A549 (cell line): ENCODE results near the gene IMP4. TPM values are rescaled to one million over a fixed set of nuclear protein-coding genes. Genes with fewer than 3 reads are reported as not detected.

Source experiments
- ATAC-seq, 2 experiments: fragments of 200-7000 bp in 1 of 2; fragments of >200 bp in 1 of 2; cut with Nextera tagmentation in 1 of 2; cut with Tn5 transposase in 1 of 2; 3 replicates each; pipeline versions ENCODE4 v1.8.0 to v1.9.1; 2018 to 2020; ENCODE audit warnings: mild to moderate bottlenecking in 1 of 2, moderate library complexity in 1 of 2
- CTCF ChIA-PET: fragments of 300-600 bp; sonication (Branson Sonifier 250); formaldehyde crosslinking; extraction: SDS; loops from one replicate; lab custom pipeline; 2021; ENCODE audit warnings: antibody characterized with exemption, inconsistent platforms; lab: Yijun Ruan, JAX
- POLR2A ChIA-PET: fragments of 350-600 bp; formaldehyde crosslinking; extraction: SDS; loops from one replicate; lab custom pipeline; 2021; ENCODE audit warnings: antibody characterized with exemption, inconsistent platforms; lab: Yijun Ruan, JAX
- DNase-seq, 2 experiments: peaks; one replicate each; pipeline versions ENCODE4 v3.0.0 to v3.0.0-alpha.2; 2011 to 2016; ENCODE audit warnings: low read depth in 1 of 2, low spot score in 1 of 2
- FAIRE-seq: peaks from 2 replicates; lab custom pipeline; 2011; peaks lifted over from hg19 to GRCh38; lab: Jason Lieb, UNC
- H3K27ac ChIP-seq, 2 experiments: fragments of >200 bp; sonication (Bioruptor Twin); formaldehyde crosslinking; 3 replicates each; pipeline ENCODE4 v1.5.1; 2016 to 2017
- H3K4me1 ChIP-seq: fragments of >200 bp; sonication (Bioruptor Twin); formaldehyde crosslinking; 3 replicates; pipeline ENCODE4 v1.6.1; 2016
- H3K4me2 ChIP-seq: fragments of >200 bp; sonication (Bioruptor Twin); formaldehyde crosslinking; 3 replicates; pipeline ENCODE4 v1.6.1; 2016
- H3K4me3 ChIP-seq: fragments of >200 bp; sonication (Bioruptor Twin); formaldehyde crosslinking; 3 replicates; pipeline ENCODE4 v1.5.1; 2016
- H3K9me3 ChIP-seq: fragments of >200 bp; sonication (Bioruptor Twin); formaldehyde crosslinking; 3 replicates; pipeline ENCODE4 v1.6.1; 2016
- BHLHE40 ChIP-seq: IDR thresholded peaks from 2 replicates; pipeline ENCODE4 v1.6.1; 2012; ENCODE audit warnings: low read depth, low read length, inconsistent platforms
- CHD2 ChIP-seq: fragments of 150-350 bp; IDR thresholded peaks from 2 replicates; pipeline ENCODE4 v1.6.1; 2014; ENCODE audit warnings: low read length; ENCODE audit not compliant: partially characterized antibody
- E2F6 ChIP-seq: IDR thresholded peaks from 2 replicates; pipeline ENCODE4 v1.6.1; 2012; ENCODE audit warnings: low read depth, borderline replicate concordance
- EHF ChIP-seq: fragments of 250-450 bp; sonication (Bioruptor Pico); IDR thresholded peaks from 2 replicates; pipeline ENCODE4 v1.5.0; 2020; ENCODE audit warnings: mild to moderate bottlenecking
- FOXS1 ChIP-seq: fragments of 250-450 bp; sonication (Bioruptor Pico); IDR thresholded peaks from 2 replicates; pipeline ENCODE4 v1.5.0; 2020; ENCODE audit warnings: mild to moderate bottlenecking, moderate library complexity
- HMGXB4 ChIP-seq: fragments of 250-450 bp; sonication (Bioruptor Pico); IDR thresholded peaks from 2 replicates; pipeline ENCODE4 v1.5.0; 2021; ENCODE audit warnings: mild to moderate bottlenecking, moderate library complexity, borderline replicate concordance
- KDM5A ChIP-seq: fragments of 200-600 bp; sonication (generic); IDR thresholded peaks from 2 replicates; pipeline ENCODE4 v1.6.1; 2016; ENCODE audit warnings: antibody characterized with exemption, mild to moderate bottlenecking
- MAFK ChIP-seq: fragments of 450-650 bp; IDR thresholded peaks from 2 replicates; pipeline ENCODE4 v1.6.1; 2014; ENCODE audit not compliant: partially characterized antibody
- NFE2L2 ChIP-seq: fragments of 150-350 bp; conservative IDR thresholded peaks from 2 replicates; pipeline ENCODE4 v1.6.1; 2014; ENCODE audit warnings: low read length
- NR3C1 ChIP-seq: fragments of >200 bp; sonication (Bioruptor Twin); formaldehyde crosslinking; IDR thresholded peaks from 3 replicates; pipeline ENCODE4 v1.6.1; 2017
- POLR2AphosphoS2 ChIP-seq: conservative IDR thresholded peaks from 2 replicates; pipeline ENCODE4 v1.6.1; 2012; ENCODE audit warnings: low read length, improper control_type of control experiment, inconsistent platforms
- RAD21 ChIP-seq, 2 experiments: fragments of >200 bp in 1 of 2; sonication (Bioruptor Twin) in 1 of 2; formaldehyde crosslinking in 1 of 2; IDR thresholded peaks in 1 of 2; conservative IDR thresholded peaks in 1 of 2; 2 replicates in 1 of 2; 3 replicates in 1 of 2; pipeline ENCODE4 v1.6.1; 2012 to 2018; ENCODE audit warnings: inconsistent platforms in 1 of 2
- RARB ChIP-seq: fragments of 250-450 bp; sonication (Bioruptor Pico); IDR thresholded peaks from 2 replicates; pipeline ENCODE4 v1.8.0; 2021; ENCODE audit warnings: mild to moderate bottlenecking, moderate library complexity
- RCOR1 ChIP-seq: fragments of 150-350 bp; IDR thresholded peaks from 2 replicates; pipeline ENCODE4 v1.6.1; 2014; ENCODE audit warnings: antibody characterized with exemption, low read length, low read depth
- RFX5 ChIP-seq: fragments of 450-650 bp; IDR thresholded peaks from 2 replicates; pipeline ENCODE4 v1.7.1; 2014; ENCODE audit warnings: antibody characterized with exemption, mild to moderate bottlenecking, moderate library complexity
- RNF2 ChIP-seq: fragments of 200-600 bp; sonication (generic); IDR thresholded peaks from 2 replicates; pipeline ENCODE4 v1.6.1; 2016; ENCODE audit warnings: low read depth, mild to moderate bottlenecking, antibody characterized with exemption, moderate library complexity, borderline replicate concordance
- SREBF2 ChIP-seq: fragments of 450-650 bp; IDR thresholded peaks from 2 replicates; pipeline ENCODE4 v1.6.1; 2014; ENCODE audit warnings: mild to moderate bottlenecking, moderate library complexity
- ZC3H11A ChIP-seq: fragments of 450-650 bp; IDR thresholded peaks from 2 replicates; pipeline ENCODE4 v1.6.1; 2014; ENCODE audit warnings: antibody characterized with exemption, mild to moderate bottlenecking
- ZNF302 ChIP-seq: fragments of 250-450 bp; sonication (Bioruptor Pico); IDR thresholded peaks from 2 replicates; pipeline ENCODE4 v1.9.0; 2021; ENCODE audit warnings: inconsistent platforms, mild to moderate bottlenecking, moderate library complexity
- WGBS: methylation state at CpG from one replicate; pipeline ENCODE4 v1.1.6; 2017; ENCODE audit errors: missing lambda C conversion rate; 5-methylcytosine and 5-hydroxymethylcytosine counted together
- polyA plus RNA-seq, 4 experiments: library from polyadenylated mRNA; depleted of rRNA in 3 of 4; stranded (reverse); fragments of >200 nt; fragmentation: RNase III in 1 of 4; extraction: RNeasy Plus Mini Kit Qiagen cat#74134 plus additional on column Dnase treatment in 1 of 4; gene quantifications; 2 replicates in 3 of 4; 3 replicates in 1 of 4; pipeline ENCODE4 v1.2.3, GENCODE V29; 2011 to 2017
- TF ChIP-seq, protein P1 (sequence below): fragments of 200-600 bp; sonication (generic); IDR thresholded peaks from 2 replicates; pipeline ENCODE4 v1.6.1; 2016; ENCODE audit warnings: antibody characterized with exemption, mild to moderate bottlenecking, moderate library complexity

IMP4 gene
- polyA plus RNA-seq, 2 of the 4 experiments (the other 2 are of a cell fraction), result 113 to 149 TPM

GRCh38 chr2:130376433-130377293 lies 34.0 kb downstream of the IMP4 start:
- H3K4me1 ChIP-seq, result peaks cover 18% of the 10 kb centered on the region; the same call in 2 of the 3 replicates
- TF ChIP-seq FOXS1, result no peak
- no peak for TF ChIP-seq ZNF302
- no peak for TF ChIP-seq E2F6
- TF ChIP-seq NFE2L2, result no peak
- TF ChIP-seq HMGXB4 (CRISPR knock-in tag), result no peak
- TF ChIP-seq, protein P1, sequence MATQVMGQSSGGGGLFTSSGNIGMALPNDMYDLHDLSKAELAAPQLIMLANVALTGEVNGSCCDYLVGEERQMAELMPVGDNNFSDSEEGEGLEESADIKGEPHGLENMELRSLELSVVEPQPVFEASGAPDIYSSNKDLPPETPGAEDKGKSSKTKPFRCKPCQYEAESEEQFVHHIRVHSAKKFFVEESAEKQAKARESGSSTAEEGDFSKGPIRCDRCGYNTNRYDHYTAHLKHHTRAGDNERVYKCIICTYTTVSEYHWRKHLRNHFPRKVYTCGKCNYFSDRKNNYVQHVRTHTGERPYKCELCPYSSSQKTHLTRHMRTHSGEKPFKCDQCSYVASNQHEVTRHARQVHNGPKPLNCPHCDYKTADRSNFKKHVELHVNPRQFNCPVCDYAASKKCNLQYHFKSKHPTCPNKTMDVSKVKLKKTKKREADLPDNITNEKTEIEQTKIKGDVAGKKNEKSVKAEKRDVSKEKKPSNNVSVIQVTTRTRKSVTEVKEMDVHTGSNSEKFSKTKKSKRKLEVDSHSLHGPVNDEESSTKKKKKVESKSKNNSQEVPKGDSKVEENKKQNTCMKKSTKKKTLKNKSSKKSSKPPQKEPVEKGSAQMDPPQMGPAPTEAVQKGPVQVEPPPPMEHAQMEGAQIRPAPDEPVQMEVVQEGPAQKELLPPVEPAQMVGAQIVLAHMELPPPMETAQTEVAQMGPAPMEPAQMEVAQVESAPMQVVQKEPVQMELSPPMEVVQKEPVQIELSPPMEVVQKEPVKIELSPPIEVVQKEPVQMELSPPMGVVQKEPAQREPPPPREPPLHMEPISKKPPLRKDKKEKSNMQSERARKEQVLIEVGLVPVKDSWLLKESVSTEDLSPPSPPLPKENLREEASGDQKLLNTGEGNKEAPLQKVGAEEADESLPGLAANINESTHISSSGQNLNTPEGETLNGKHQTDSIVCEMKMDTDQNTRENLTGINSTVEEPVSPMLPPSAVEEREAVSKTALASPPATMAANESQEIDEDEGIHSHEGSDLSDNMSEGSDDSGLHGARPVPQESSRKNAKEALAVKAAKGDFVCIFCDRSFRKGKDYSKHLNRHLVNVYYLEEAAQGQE, result no peak
- no peak for TF ChIP-seq RNF2
- TF ChIP-seq MAFK, result peak; percentile 11
- no peak for TF ChIP-seq ZC3H11A
- TF ChIP-seq RFX5, result no peak
- no peak for TF ChIP-seq RCOR1
- no peak for TF ChIP-seq NR3C1
- peak in 1 of 2 experiments; percentile 13; a peak in 1 of 5 replicates for TF ChIP-seq RAD21 (conservative IDR thresholded peaks at IDR 0.05 in 1 of 2, IDR thresholded peaks at IDR 0.05 in 1 of 2)
- TF ChIP-seq CHD2, result no peak
- DNase-seq (no peak), FAIRE-seq (no peak), ATAC-seq (no peak)
- no peak overlapping the region for H3K27ac ChIP-seq
- WGBS, result 84% methylated on average over 11 of the region's 11 CpGs
- POLR2A ChIA-PET, result no interaction called here
- H3K4me3 ChIP-seq, result no peak overlapping the region
- CTCF ChIA-PET, result interaction anchor here (0.6 to 1.6 kb wide), 4 partner anchors 11 to 35 kb away, joined by 3 to 5 read pairs (median 4); no protein-coding TSS in a partner anchor
- no peaks in the 10 kb centered on the region for H3K9me3 ChIP-seq
- no peak overlapping the region for H3K4me2 ChIP-seq

DNA sequence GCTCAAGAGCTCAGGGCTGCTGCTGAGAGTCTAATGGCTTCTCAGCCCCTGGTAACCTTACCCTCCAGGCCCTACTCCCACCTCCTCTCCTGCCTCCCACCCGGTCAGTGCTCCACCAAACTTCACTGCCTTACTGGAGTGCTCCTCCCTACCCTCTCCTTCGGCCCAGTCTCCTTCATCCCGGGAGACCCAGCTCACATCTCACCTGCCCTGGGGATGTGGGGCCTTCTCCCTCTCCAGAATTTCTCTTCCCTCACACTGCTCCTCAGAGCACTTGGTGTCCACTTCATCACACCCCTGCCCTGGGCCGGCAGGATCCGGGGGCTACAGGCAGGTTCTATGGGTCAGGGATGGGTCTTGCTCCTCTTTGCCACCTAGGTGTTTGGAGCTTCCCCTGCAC lies 34.8 kb downstream of the IMP4 start:
- peaks cover 18% of the 10 kb centered on the region; the same call in 2 of the 3 replicates for H3K4me1 ChIP-seq
- H3K4me2 ChIP-seq, result no peak overlapping the region
- no peak for DNase-seq
- no peak for ATAC-seq
- TF ChIP-seq EHF (CRISPR knock-in tag) (no peak), KDM5A (no peak), SREBF2 (no peak), RARB (CRISPR knock-in tag) (no peak), BHLHE40 (no peak), ZC3H11A (no peak), POLR2AphosphoS2 (no peak), CHD2 (no peak)
- H3K4me3 ChIP-seq, result no peak overlapping the region
- CTCF ChIA-PET, result interaction anchor here (0.6 to 1.6 kb wide), 4 partner anchors 10 to 36 kb away, joined by 3 to 5 read pairs (median 4); no protein-coding TSS in a partner anchor
- no peak for FAIRE-seq
- POLR2A ChIA-PET, result no interaction called here
- no peak overlapping the region for H3K27ac ChIP-seq
- H3K9me3 ChIP-seq, result no peaks in the 10 kb centered on the region
- 91% methylated on average over 3 of the region's 5 CpGs for WGBS
